Measurements from ENCODE around the gene IMPA2.

The IMPA2 gene

GRCh38 chr18:11980494-11981191 is 664 bp upstream of the IMPA2 start:
- Histone ChIP-seq H3K4me1 (ENCODE audit: control insufficient read depth, insufficient read depth, low read length) (peaks cover 12% of the 10 kb centered on the region), H3K4me3 (ENCODE audit: low read length in 2 of 2) (peak overlapping the region; percentile 59 to 77), H3K27me3 (ENCODE audit: control insufficient read depth in 1 of 2, insufficient read depth in 2 of 2, low read length in 2 of 2) (no peaks in the 10 kb centered on the region), H3K9ac (ENCODE audit: low read length in 2 of 2) (peak overlapping the region; percentile 75 to 87), H3K9me3 (ENCODE audit: control insufficient read depth in 2 of 2, low read length in 2 of 2) (no peaks in the 10 kb centered on the region), H3K27ac (ENCODE audit: low read length) (peak overlapping the region; percentile 92), H3K36me3 (ENCODE audit: control insufficient read depth in 2 of 2, insufficient read depth in 2 of 2, low read length in 2 of 2) (no peaks in the 10 kb centered on the region)

- Histone ChIP-seq H3K36me3 (ENCODE audit: control insufficient read depth in 2 of 2, insufficient read depth in 2 of 2, low read length in 2 of 2) (no peaks in the 10 kb centered on the region), H3K4me1 (ENCODE audit: control insufficient read depth, insufficient read depth, low read length) (peaks cover 13% of the 10 kb centered on the region), H3K27me3 (ENCODE audit: control insufficient read depth in 1 of 2, insufficient read depth in 2 of 2, low read length in 2 of 2) (no peaks in the 10 kb centered on the region), H3K4me3 (ENCODE audit: low read length in 2 of 2) (peak overlapping the region; percentile 48 to 79), H3K27ac (ENCODE audit: low read length) (peak overlapping the region; percentile 60), H3K9me3 (ENCODE audit: control insufficient read depth in 2 of 2, low read length in 2 of 2) (no peaks in the 10 kb centered on the region), H3K9ac (ENCODE audit: low read length in 2 of 2) (peak overlapping the region; percentile 53 to 64)
Observed at GRCh38 chr18:11981543-11982366, 448 bp downstream of the IMPA2 start.

- H3K9ac ChIP-seq (ENCODE audit: low read length in 2 of 2) = no peak overlapping the region
- peak overlapping the region in 1 of 2 donors; percentile 17 for H3K4me3 ChIP-seq (ENCODE audit: low read length in 2 of 2)
- H3K27ac ChIP-seq (ENCODE audit: low read length) = no peak overlapping the region
- H3K4me1 ChIP-seq (ENCODE audit: control insufficient read depth, insufficient read depth, low read length) = peaks cover 19% of the 10 kb centered on the region
- no peaks in the 10 kb centered on the region for H3K36me3 ChIP-seq (ENCODE audit: control insufficient read depth in 2 of 2, insufficient read depth in 2 of 2, low read length in 2 of 2)
- H3K9me3 ChIP-seq (ENCODE audit: control insufficient read depth in 2 of 2, low read length in 2 of 2) = no peaks in the 10 kb centered on the region
- H3K27me3 ChIP-seq (ENCODE audit: control insufficient read depth in 1 of 2, insufficient read depth in 2 of 2, low read length in 2 of 2) = no peaks in the 10 kb centered on the region
Observed at GRCh38 chr18:11982981-11983380, 1.7 kb downstream of the IMPA2 start.

- Histone ChIP-seq H3K4me1 (ENCODE audit: control insufficient read depth, insufficient read depth, low read length) (peaks cover 19% of the 10 kb centered on the region), H3K9me3 (ENCODE audit: control insufficient read depth in 2 of 2, low read length in 2 of 2) (no peaks in the 10 kb centered on the region), H3K4me3 (ENCODE audit: low read length in 2 of 2) (no peak overlapping the region), H3K36me3 (ENCODE audit: control insufficient read depth in 2 of 2, insufficient read depth in 2 of 2, low read length in 2 of 2) (no peaks in the 10 kb centered on the region), H3K27ac (ENCODE audit: low read length) (no peak overlapping the region), H3K27me3 (ENCODE audit: control insufficient read depth in 1 of 2, insufficient read depth in 2 of 2, low read length in 2 of 2) (no peaks in the 10 kb centered on the region), H3K9ac (ENCODE audit: low read length in 2 of 2) (no peak overlapping the region)
Observed at GRCh38 chr18:11983592-11983991, 2.3 kb downstream of the IMPA2 start.

GRCh38 chr18:11984091-11984490 is 2.8 kb downstream of the IMPA2 start:
- no peaks in the 10 kb centered on the region for H3K9me3 ChIP-seq (ENCODE audit: control insufficient read depth in 2 of 2, low read length in 2 of 2)
- peaks cover 21% of the 10 kb centered on the region for H3K4me1 ChIP-seq (ENCODE audit: control insufficient read depth, insufficient read depth, low read length)
- H3K4me3 ChIP-seq (ENCODE audit: low read length in 2 of 2) = no peak overlapping the region
- no peaks in the 10 kb centered on the region for H3K27me3 ChIP-seq (ENCODE audit: control insufficient read depth in 1 of 2, insufficient read depth in 2 of 2, low read length in 2 of 2)
- H3K36me3 ChIP-seq (ENCODE audit: control insufficient read depth in 2 of 2, insufficient read depth in 2 of 2, low read length in 2 of 2) = no peaks in the 10 kb centered on the region
- no peak overlapping the region for H3K9ac ChIP-seq (ENCODE audit: low read length in 2 of 2)
- no peak overlapping the region for H3K27ac ChIP-seq (ENCODE audit: low read length)

GRCh38 chr18:11985586-11985985 is 4.3 kb downstream of the IMPA2 start:
- H3K27ac ChIP-seq (ENCODE audit: low read length) = no peak overlapping the region
- H3K9ac ChIP-seq (ENCODE audit: low read length in 2 of 2) = no peak overlapping the region
- H3K4me3 ChIP-seq (ENCODE audit: low read length in 2 of 2) = no peak overlapping the region
- no peaks in the 10 kb centered on the region for H3K36me3 ChIP-seq (ENCODE audit: control insufficient read depth in 2 of 2, insufficient read depth in 2 of 2, low read length in 2 of 2)
- H3K9me3 ChIP-seq (ENCODE audit: control insufficient read depth in 2 of 2, low read length in 2 of 2) = no peaks in the 10 kb centered on the region
- no peaks in the 10 kb centered on the region for H3K27me3 ChIP-seq (ENCODE audit: control insufficient read depth in 1 of 2, insufficient read depth in 2 of 2, low read length in 2 of 2)
- peaks cover 28% of the 10 kb centered on the region for H3K4me1 ChIP-seq (ENCODE audit: control insufficient read depth, insufficient read depth, low read length)

GRCh38 chr18:11986061-11986460 is 4.8 kb downstream of the IMPA2 start:
- H3K4me1 ChIP-seq (ENCODE audit: control insufficient read depth, insufficient read depth, low read length) = peaks cover 29% of the 10 kb centered on the region
- H3K27me3 ChIP-seq (ENCODE audit: control insufficient read depth in 1 of 2, insufficient read depth in 2 of 2, low read length in 2 of 2) = no peaks in the 10 kb centered on the region
- H3K9ac ChIP-seq (ENCODE audit: low read length in 2 of 2) = no peak overlapping the region
- no peaks in the 10 kb centered on the region for H3K36me3 ChIP-seq (ENCODE audit: control insufficient read depth in 2 of 2, insufficient read depth in 2 of 2, low read length in 2 of 2)
- no peak overlapping the region for H3K4me3 ChIP-seq (ENCODE audit: low read length in 2 of 2)
- H3K9me3 ChIP-seq (ENCODE audit: control insufficient read depth in 2 of 2, low read length in 2 of 2) = no peaks in the 10 kb centered on the region
- no peak overlapping the region for H3K27ac ChIP-seq (ENCODE audit: low read length)

GRCh38 chr18:11987527-11987926 is 6.2 kb downstream of the IMPA2 start:
- Histone ChIP-seq H3K4me1 (ENCODE audit: control insufficient read depth, insufficient read depth, low read length) (peaks cover 23% of the 10 kb centered on the region), H3K36me3 (ENCODE audit: control insufficient read depth in 2 of 2, insufficient read depth in 2 of 2, low read length in 2 of 2) (no peaks in the 10 kb centered on the region), H3K4me3 (ENCODE audit: low read length in 2 of 2) (no peak overlapping the region), H3K27me3 (ENCODE audit: control insufficient read depth in 1 of 2, insufficient read depth in 2 of 2, low read length in 2 of 2) (no peaks in the 10 kb centered on the region), H3K9me3 (ENCODE audit: control insufficient read depth in 2 of 2, low read length in 2 of 2) (no peaks in the 10 kb centered on the region), H3K27ac (ENCODE audit: low read length) (no peak overlapping the region), H3K9ac (ENCODE audit: low read length in 2 of 2) (no peak overlapping the region)

- no peaks in the 10 kb centered on the region for H3K27me3 ChIP-seq (ENCODE audit: control insufficient read depth in 1 of 2, insufficient read depth in 2 of 2, low read length in 2 of 2)
- H3K36me3 ChIP-seq (ENCODE audit: control insufficient read depth in 2 of 2, insufficient read depth in 2 of 2, low read length in 2 of 2) = no peaks in the 10 kb centered on the region
- H3K9ac ChIP-seq (ENCODE audit: low read length in 2 of 2) = no peak overlapping the region
- no peaks in the 10 kb centered on the region for H3K9me3 ChIP-seq (ENCODE audit: control insufficient read depth in 2 of 2, low read length in 2 of 2)
- H3K27ac ChIP-seq (ENCODE audit: low read length) = no peak overlapping the region
- no peak overlapping the region for H3K4me3 ChIP-seq (ENCODE audit: low read length in 2 of 2)
- H3K4me1 ChIP-seq (ENCODE audit: control insufficient read depth, insufficient read depth, low read length) = peaks cover 23% of the 10 kb centered on the region
Observed at GRCh38 chr18:11989174-11989573, 7.9 kb downstream of the IMPA2 start.

GRCh38 chr18:11989966-11990380 is 8.7 kb downstream of the IMPA2 start:
- H3K4me3 ChIP-seq (ENCODE audit: low read length in 2 of 2) = no peak overlapping the region
- peaks cover 26% of the 10 kb centered on the region for H3K4me1 ChIP-seq (ENCODE audit: control insufficient read depth, insufficient read depth, low read length)
- no peaks in the 10 kb centered on the region for H3K9me3 ChIP-seq (ENCODE audit: control insufficient read depth in 2 of 2, low read length in 2 of 2)
- no peak overlapping the region for H3K9ac ChIP-seq (ENCODE audit: low read length in 2 of 2)
- no peaks in the 10 kb centered on the region for H3K27me3 ChIP-seq (ENCODE audit: control insufficient read depth in 1 of 2, insufficient read depth in 2 of 2, low read length in 2 of 2)
- H3K36me3 ChIP-seq (ENCODE audit: control insufficient read depth in 2 of 2, insufficient read depth in 2 of 2, low read length in 2 of 2) = no peaks in the 10 kb centered on the region
- H3K27ac ChIP-seq (ENCODE audit: low read length) = no peak overlapping the region

- Histone ChIP-seq H3K4me1 (ENCODE audit: control insufficient read depth, insufficient read depth, low read length) (peaks cover 31% of the 10 kb centered on the region), H3K36me3 (ENCODE audit: control insufficient read depth in 2 of 2, insufficient read depth in 2 of 2, low read length in 2 of 2) (no peaks in the 10 kb centered on the region), H3K9me3 (ENCODE audit: control insufficient read depth in 2 of 2, low read length in 2 of 2) (no peaks in the 10 kb centered on the region), H3K9ac (ENCODE audit: low read length in 2 of 2) (no peak overlapping the region), H3K27me3 (ENCODE audit: control insufficient read depth in 1 of 2, insufficient read depth in 2 of 2, low read length in 2 of 2) (no peaks in the 10 kb centered on the region), H3K27ac (ENCODE audit: low read length) (no peak overlapping the region), H3K4me3 (ENCODE audit: low read length in 2 of 2) (no peak overlapping the region)
Observed at GRCh38 chr18:11990539-11990938, 9.2 kb downstream of the IMPA2 start.

Data from stomach smooth muscle (tissue), 2 donors.